ENCODE measurements around the gene SESN1.
"Not testable (repeated sequence)": the region's sequence is repeated elsewhere in the genome, so short reads cannot be mapped to it uniquely, and the experiment has no call there.

The SESN1 gene

GRCh38 chr6:109093732-109094415, 772 bp downstream of the SESN1 start:
- no peak for DNase-seq

- DNase-seq = no peak
Measured at GRCh38 chr6:109092074-109092473, 2.6 kb downstream of the SESN1 start.

GRCh38 chr6:109091314-109092024, 3.2 kb downstream of the SESN1 start:
- no peak for DNase-seq

GRCh38 chr6:109088995-109089394, 5.7 kb downstream of the SESN1 start:
- no peak for DNase-seq

- DNase-seq = no peak
Measured at GRCh38 chr6:109087661-109088264, 6.9 kb downstream of the SESN1 start.

- DNase-seq = not testable (repeated sequence)
Measured at GRCh38 chr6:109084146-109084545, 10.5 kb downstream of the SESN1 start.

- no peak for DNase-seq
Measured at GRCh38 chr6:109083657-109084056, 11.0 kb downstream of the SESN1 start.

GRCh38 chr6:109082188-109082577, 12.5 kb downstream of the SESN1 start:
- DNase-seq = no peak

- DNase-seq = no peak
Measured at GRCh38 chr6:109081516-109082187, 13.0 kb downstream of the SESN1 start.

GRCh38 chr6:109081026-109081425, 13.6 kb downstream of the SESN1 start:
- no peak for DNase-seq

- peak; percentile 79 for DNase-seq
Measured at GRCh38 chr6:109079981-109080380, 14.7 kb downstream of the SESN1 start.

GRCh38 chr6:109076377-109076776, 18.3 kb downstream of the SESN1 start:
- no peak for DNase-seq

GRCh38 chr6:109075934-109076333, 18.7 kb downstream of the SESN1 start:
- no peak for DNase-seq

GRCh38 chr6:109074133-109074415, 20.6 kb downstream of the SESN1 start:
- DNase-seq = no peak

GRCh38 chr6:109073344-109074132, 21.1 kb downstream of the SESN1 start:
- DNase-seq = no peak

- no peak for DNase-seq
Measured at GRCh38 chr6:109071125-109071917, 23.3 kb downstream of the SESN1 start.

GRCh38 chr6:109069746-109070145, 24.9 kb downstream of the SESN1 start:
- DNase-seq = no peak

- DNase-seq = no peak
Measured at GRCh38 chr6:109062767-109063352, 31.8 kb downstream of the SESN1 start.

GRCh38 chr6:109062216-109062615, 32.4 kb downstream of the SESN1 start:
- DNase-seq = no peak

GRCh38 chr6:109060571-109060970, 34.1 kb downstream of the SESN1 start:
- DNase-seq = no peak

- DNase-seq = no peak
Measured at GRCh38 chr6:109059571-109060021, 35.0 kb downstream of the SESN1 start.

- DNase-seq = no peak
Measured at GRCh38 chr6:109059153-109059552, 35.5 kb downstream of the SESN1 start.

All from right hindlimb (tissue), 1 donor.